ENCODE data around the gene SGCG. TPM values are rescaled to one million over a fixed set of nuclear protein-coding genes. Genes with fewer than 3 reads are reported as not detected.

Gene SGCG
- total RNA-seq, 1 experiment from 2014 or later = not detected

DNA sequence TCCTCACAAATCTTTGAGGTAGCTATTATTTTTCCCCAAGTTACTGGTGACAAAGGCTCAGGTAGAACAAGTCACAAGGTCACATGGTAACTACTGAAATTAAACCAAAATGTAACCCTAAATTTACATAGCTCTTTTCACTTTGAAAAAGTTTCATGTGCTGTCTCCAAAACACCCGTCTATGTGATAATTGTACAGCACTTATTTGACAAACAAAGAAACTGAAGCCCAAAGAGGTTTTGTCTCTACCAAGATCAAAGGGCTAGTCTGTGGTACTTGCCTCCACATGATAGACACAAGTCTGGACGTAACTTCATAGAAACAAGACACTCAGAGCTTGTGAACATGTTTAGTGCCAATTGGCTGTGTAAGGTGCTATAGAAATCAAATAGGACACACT, 144.4 kb downstream of the SGCG start:
- Histone ChIP-seq H3K27ac (no peak overlapping the region), H3K79me2 (ENCODE audit: low read depth) (no peaks in the 10 kb centered on the region), H3K4me3 (no peak overlapping the region), H3K36me3 (ENCODE audit: low read depth) (no peaks in the 10 kb centered on the region), H3K4me1 (replicated peaks; ENCODE audit: insufficient read depth) (no peaks in the 10 kb centered on the region), H2AFZ (no peak overlapping the region), H3K9me3 (ENCODE audit: insufficient read depth, low read depth) (no peaks in the 10 kb centered on the region), H4K20me1 (ENCODE audit: insufficient read depth) (no peaks in the 10 kb centered on the region), H3K4me2 (no peak overlapping the region), H3K27me3 (ENCODE audit: insufficient read depth, low read depth) (peaks cover 64% of the 10 kb centered on the region), H3K9me2 (ENCODE audit: insufficient read depth) (no peaks in the 10 kb centered on the region), H3F3A (ENCODE audit: insufficient read depth, low read depth) (no peaks in the 10 kb centered on the region)
- BruUV-seq (replicated peaks) = no TSS peak
- CTCF ChIA-PET = no interaction called here
- TF ChIP-seq CTCF (conservative IDR thresholded peaks at IDR 0.05) (no peak), EZH2 (IDR thresholded peaks at IDR 0.05; ENCODE audit: low read depth) (no peak)
- POLR2A ChIA-PET (ENCODE audit: unreplicated experiment) = no interaction called here
- intact Hi-C loops (cut with micrococcal nuclease; ENCODE audit: unreplicated experiment) = no loop called here
- DNase-seq = no peak

GRCh38 chr13:23330356-23330755, 149.6 kb downstream of the SGCG start:
- Histone ChIP-seq H3K4me2 (no peak overlapping the region), H3K4me3 (no peak overlapping the region), H3K27ac (no peak overlapping the region), H3K36me3 (ENCODE audit: low read depth) (no peaks in the 10 kb centered on the region), H2AFZ (no peak overlapping the region), H3F3A (ENCODE audit: insufficient read depth, low read depth) (no peaks in the 10 kb centered on the region), H3K4me1 (replicated peaks; ENCODE audit: insufficient read depth) (no peaks in the 10 kb centered on the region), H4K20me1 (ENCODE audit: insufficient read depth) (no peaks in the 10 kb centered on the region), H3K9me3 (ENCODE audit: insufficient read depth, low read depth) (peaks cover 22% of the 10 kb centered on the region), H3K79me2 (ENCODE audit: low read depth) (no peaks in the 10 kb centered on the region), H3K27me3 (ENCODE audit: insufficient read depth, low read depth) (peaks cover 32% of the 10 kb centered on the region), H3K9me2 (ENCODE audit: insufficient read depth) (no peaks in the 10 kb centered on the region)
- intact Hi-C loops (cut with micrococcal nuclease; ENCODE audit: unreplicated experiment) = no loop called here
- no peak for TF ChIP-seq CTCF (conservative IDR thresholded peaks at IDR 0.05)
- TF ChIP-seq EZH2 (IDR thresholded peaks at IDR 0.05; ENCODE audit: low read depth) = no peak
- ChIA-PET POLR2A (ENCODE audit: unreplicated experiment) (no interaction called here), CTCF (no interaction called here)
- DNase-seq = no peak
- no TSS peak for BruUV-seq (replicated peaks)

DNA sequence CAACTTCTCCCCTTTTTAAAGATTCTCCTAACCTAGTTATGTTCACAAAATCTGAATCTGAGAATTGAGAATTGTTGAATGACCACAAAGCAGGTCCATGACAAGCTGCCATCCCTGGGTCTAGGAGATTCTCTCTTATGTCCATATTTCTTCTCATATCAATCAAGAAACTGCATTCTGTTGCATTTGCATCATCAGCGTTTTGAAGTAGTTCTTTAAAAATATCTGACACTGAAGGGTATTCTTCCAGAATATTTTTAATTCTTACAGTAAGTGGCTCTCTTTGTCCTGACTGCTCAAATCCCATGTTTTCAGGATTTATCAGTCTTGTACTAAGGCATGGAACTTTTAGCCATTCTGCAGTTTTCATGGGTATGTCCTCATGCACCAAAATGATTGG, 158.4 kb downstream of the SGCG start:
- Histone ChIP-seq H3F3A (ENCODE audit: insufficient read depth, low read depth) (no peaks in the 10 kb centered on the region), H3K9me2 (ENCODE audit: insufficient read depth) (no peaks in the 10 kb centered on the region), H3K27me3 (ENCODE audit: insufficient read depth, low read depth) (no peaks in the 10 kb centered on the region), H3K36me3 (ENCODE audit: low read depth) (no peaks in the 10 kb centered on the region), H3K79me2 (ENCODE audit: low read depth) (no peaks in the 10 kb centered on the region), H3K4me1 (replicated peaks; ENCODE audit: insufficient read depth) (no peaks in the 10 kb centered on the region), H3K4me2 (no peak overlapping the region), H4K20me1 (ENCODE audit: insufficient read depth) (no peaks in the 10 kb centered on the region), H3K9me3 (ENCODE audit: insufficient read depth, low read depth) (peaks cover 15% of the 10 kb centered on the region), H2AFZ (no peak overlapping the region), H3K27ac (no peak overlapping the region), H3K4me3 (no peak overlapping the region)
- no peak for DNase-seq
- no TSS peak for BruUV-seq (replicated peaks)
- no peak for TF ChIP-seq CTCF (conservative IDR thresholded peaks at IDR 0.05)
- TF ChIP-seq EZH2 (IDR thresholded peaks at IDR 0.05; ENCODE audit: low read depth) = no peak
- POLR2A ChIA-PET (ENCODE audit: unreplicated experiment) = no interaction called here
- CTCF ChIA-PET = no interaction called here
- intact Hi-C loops (cut with micrococcal nuclease; ENCODE audit: unreplicated experiment) = no loop called here

Measured in PC-9 (cell line).